Subcutaneous abdominal adipose tissue (tissue), 5 donors: Measurements from ENCODE around the gene ERC2.

ENCODE experiments used
- H3K27ac ChIP-seq: one replicate; pipeline ENCODE4 v1.7.0; 2013; ENCODE audit warnings: low read depth, mild to moderate bottlenecking, inconsistent platforms, low read length, moderate library complexity
- H3K27me3 ChIP-seq, 5 donors: one replicate each; pipeline ENCODE4 v1.7.0; 2013; ENCODE audit warnings: low read length in 5 of 5, inconsistent platforms in 1 of 5; ENCODE audit not compliant: control insufficient read depth in 5 of 5, insufficient read depth in 4 of 5
- H3K36me3 ChIP-seq, 5 donors: one replicate each; pipeline ENCODE4 v1.7.0; 2013; ENCODE audit warnings: low read length in 5 of 5; ENCODE audit not compliant: control insufficient read depth in 5 of 5, insufficient read depth in 5 of 5
- H3K4me1 ChIP-seq, 5 donors: one replicate each; pipeline ENCODE4 v1.7.0; 2013; ENCODE audit warnings: low read length in 5 of 5, mild to moderate bottlenecking in 3 of 5, moderate library complexity in 1 of 5; ENCODE audit not compliant: control insufficient read depth in 5 of 5, insufficient read depth in 5 of 5
- H3K4me3 ChIP-seq, 5 donors: one replicate each; pipeline ENCODE4 v1.7.0; 2013; ENCODE audit warnings: low read length in 5 of 5, low read depth in 1 of 5
- H3K9ac ChIP-seq, 5 donors: one replicate each; pipeline ENCODE4 v1.7.0; 2013; ENCODE audit warnings: low read length in 5 of 5, mild to moderate bottlenecking in 4 of 5, moderate library complexity in 3 of 5
- H3K9me3 ChIP-seq, 5 donors: one replicate each; pipeline ENCODE4 v1.7.0; 2013; ENCODE audit warnings: low read length in 5 of 5; ENCODE audit not compliant: control insufficient read depth in 5 of 5
- donor health status: healthy.
- donor health status: healthy.
- donor health status: healthy.
- donor health status: healthy.
- donor health status: healthy.

The ERC2 gene

DNA sequence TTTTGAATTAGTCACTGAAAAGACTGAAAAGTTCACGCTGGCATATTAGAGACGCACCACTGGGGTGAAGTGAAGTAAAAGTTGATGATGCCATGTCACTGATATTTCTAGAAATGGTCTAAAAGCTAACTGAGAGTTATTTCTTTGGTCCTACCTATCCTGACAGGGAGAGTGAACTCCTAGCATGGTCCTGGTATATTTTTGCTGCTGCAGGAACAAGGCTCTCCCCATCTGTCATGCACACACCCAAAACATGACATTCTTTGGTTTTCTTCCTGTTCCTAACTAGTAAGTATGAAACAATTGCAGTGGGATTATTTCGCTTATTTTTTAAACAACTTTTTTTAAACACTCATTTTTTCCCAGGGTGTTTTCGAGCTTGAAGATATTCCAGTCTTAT lies 466.7 kb downstream of the ERC2 start:
- Histone ChIP-seq H3K27me3 (no peaks in the 10 kb centered on the region), H3K4me1 (peaks cover 0 to 12% (median 3%) of the 10 kb centered on the region in 5 donors), H3K4me3 (no peak overlapping the region), H3K36me3 (no peaks in the 10 kb centered on the region), H3K9me3 (no peaks in the 10 kb centered on the region), H3K9ac (no peak overlapping the region), H3K27ac (no peak overlapping the region)

DNA sequence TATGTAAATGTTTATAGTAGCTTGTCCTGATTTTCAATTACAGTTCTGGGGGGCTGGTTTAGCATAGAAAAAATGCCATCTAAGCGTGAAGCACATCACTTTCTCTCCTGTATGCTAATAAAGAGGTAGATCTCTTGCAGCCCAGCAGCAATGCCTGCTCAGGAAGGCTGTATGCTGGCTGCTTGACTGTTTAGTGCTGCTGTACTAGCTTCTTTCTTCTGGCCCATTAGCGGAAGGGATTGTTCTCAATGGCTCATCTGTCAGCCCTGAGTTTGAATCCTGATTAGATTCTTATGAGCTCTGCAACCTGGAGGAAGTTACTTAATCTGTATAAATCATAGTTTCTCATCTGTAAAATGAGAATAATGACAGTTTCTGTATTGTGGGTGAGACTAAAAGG lies 478.9 kb downstream of the ERC2 start:
- Histone ChIP-seq H3K27ac (no peak overlapping the region), H3K4me1 (no peaks in the 10 kb centered on the region), H3K27me3 (no peaks in the 10 kb centered on the region)

GRCh38 chr3:55988905-55989304 lies 479.4 kb downstream of the ERC2 start:
- no peaks in the 10 kb centered on the region for H3K27me3 ChIP-seq
- H3K4me1 ChIP-seq = no peaks in the 10 kb centered on the region
- no peak overlapping the region for H3K27ac ChIP-seq
- H3K9me3 ChIP-seq = no peaks in the 10 kb centered on the region
- H3K4me3 ChIP-seq = no peak overlapping the region
- no peaks in the 10 kb centered on the region for H3K36me3 ChIP-seq
- no peak overlapping the region for H3K9ac ChIP-seq

More for the DNA sequence above, 478.9 kb downstream of the ERC2 start:
- no peaks in the 10 kb centered on the region for H3K36me3 ChIP-seq
- no peak overlapping the region for H3K9ac ChIP-seq
- no peak overlapping the region for H3K4me3 ChIP-seq
- no peaks in the 10 kb centered on the region for H3K9me3 ChIP-seq

DNA sequence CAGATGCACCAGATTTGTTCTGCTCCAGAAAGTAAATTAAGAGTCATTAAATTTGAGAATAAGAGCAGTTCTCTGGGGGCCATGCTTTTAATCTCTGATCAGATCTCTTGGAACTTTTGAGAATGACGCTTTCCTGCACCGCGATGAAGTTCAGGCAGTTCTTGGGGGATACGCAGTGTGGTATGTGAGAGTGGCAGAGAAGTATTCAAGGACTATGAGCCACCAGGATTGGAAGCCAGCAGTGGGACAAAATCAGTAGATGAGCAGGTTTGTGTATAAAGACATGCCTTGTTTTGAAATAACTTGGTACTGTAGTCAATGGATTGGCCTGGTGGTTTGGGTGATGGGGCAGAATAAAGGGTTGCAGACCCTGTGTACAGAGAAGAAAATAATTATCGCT lies 483.6 kb downstream of the ERC2 start:
- no peak overlapping the region for H3K27ac ChIP-seq
- no peaks in the 10 kb centered on the region for H3K27me3 ChIP-seq
- no peaks in the 10 kb centered on the region for H3K4me1 ChIP-seq
- no peak overlapping the region for H3K4me3 ChIP-seq
- no peaks in the 10 kb centered on the region for H3K36me3 ChIP-seq
- H3K9ac ChIP-seq = no peak overlapping the region
- H3K9me3 ChIP-seq = no peaks in the 10 kb centered on the region

- no peak overlapping the region for H3K9ac ChIP-seq
- H3K9me3 ChIP-seq = no peaks in the 10 kb centered on the region
- H3K4me3 ChIP-seq = no peak overlapping the region
- H3K36me3 ChIP-seq = no peaks in the 10 kb centered on the region
- no peak overlapping the region for H3K27ac ChIP-seq
- no peaks in the 10 kb centered on the region for H3K27me3 ChIP-seq
- no peaks in the 10 kb centered on the region for H3K4me1 ChIP-seq
Measured at GRCh38 chr3:55978953-55979352, 489.3 kb downstream of the ERC2 start.

DNA sequence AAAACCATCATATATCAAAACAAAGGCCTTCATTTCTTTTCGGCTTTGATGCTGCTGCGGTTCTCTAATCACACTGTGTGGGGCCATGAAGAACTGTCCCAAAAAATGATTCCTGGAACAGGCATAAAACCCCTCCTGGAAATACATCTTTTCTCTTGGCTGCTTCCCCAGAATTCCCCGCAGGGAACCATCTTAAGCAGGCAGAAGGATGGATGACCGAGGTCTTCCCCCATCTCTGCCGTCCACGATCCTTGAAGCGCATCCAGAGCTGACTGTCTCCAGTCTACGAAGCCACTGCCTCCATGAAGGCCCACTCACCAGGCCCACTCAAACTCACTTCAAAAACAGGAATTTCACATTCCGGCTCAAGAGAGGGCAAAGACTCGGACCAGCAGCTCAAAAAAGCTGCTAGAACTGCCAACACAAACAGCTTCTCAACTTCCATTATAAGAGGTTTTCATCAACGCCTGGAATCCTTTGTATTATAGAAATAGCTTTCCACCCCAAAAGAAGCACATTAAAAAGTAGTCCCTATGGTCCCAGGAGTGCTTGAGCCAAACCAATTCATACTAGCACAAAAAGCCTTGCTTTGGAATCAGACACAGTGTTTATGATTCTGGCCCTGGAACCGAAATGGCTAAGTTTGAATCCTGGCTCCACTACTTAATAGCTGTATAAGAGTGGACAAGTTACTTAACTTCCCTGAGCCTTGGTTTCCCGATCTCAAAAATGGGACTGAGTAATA lies 493.7 kb downstream of the ERC2 start:
- H3K9me3 ChIP-seq = no peaks in the 10 kb centered on the region
- H3K36me3 ChIP-seq = no peaks in the 10 kb centered on the region
- no peaks in the 10 kb centered on the region for H3K27me3 ChIP-seq
- H3K4me1 ChIP-seq = no peaks in the 10 kb centered on the region
- no peak overlapping the region for H3K4me3 ChIP-seq
- H3K27ac ChIP-seq = no peak overlapping the region
- no peak overlapping the region for H3K9ac ChIP-seq

GRCh38 chr3:55969634-55970033 lies 498.6 kb downstream of the ERC2 start:
- Histone ChIP-seq H3K36me3 (no peaks in the 10 kb centered on the region), H3K9ac (no peak overlapping the region), H3K27ac (no peak overlapping the region), H3K27me3 (no peaks in the 10 kb centered on the region), H3K4me1 (no peaks in the 10 kb centered on the region), H3K4me3 (no peak overlapping the region), H3K9me3 (no peaks in the 10 kb centered on the region)

DNA sequence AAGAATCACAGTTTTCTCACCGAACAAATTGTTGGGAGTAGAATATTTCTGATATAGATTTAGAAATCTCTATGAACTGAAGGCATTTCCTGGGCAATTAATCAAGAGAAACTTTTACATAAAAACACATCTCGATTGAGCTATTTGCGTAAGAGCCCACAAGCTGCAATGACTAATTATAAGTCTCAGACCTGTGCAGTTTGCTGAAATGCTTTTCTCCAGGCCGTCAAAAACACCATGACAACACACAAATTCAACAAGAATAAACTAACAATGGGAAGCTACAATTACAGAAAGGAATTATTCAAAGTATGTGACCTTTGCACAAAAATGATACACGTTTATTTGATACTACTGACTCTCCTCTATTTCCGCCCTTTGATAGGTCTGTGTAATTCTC lies 499.9 kb downstream of the ERC2 start:
- H3K9me3 ChIP-seq = no peaks in the 10 kb centered on the region
- H3K4me3 ChIP-seq = no peak overlapping the region
- H3K27me3 ChIP-seq = no peaks in the 10 kb centered on the region
- no peaks in the 10 kb centered on the region for H3K4me1 ChIP-seq
- no peak overlapping the region for H3K27ac ChIP-seq
- no peaks in the 10 kb centered on the region for H3K36me3 ChIP-seq
- no peak overlapping the region for H3K9ac ChIP-seq

GRCh38 chr3:55966566-55966965 lies 501.7 kb downstream of the ERC2 start:
- H3K9ac ChIP-seq = no peak overlapping the region
- no peaks in the 10 kb centered on the region for H3K9me3 ChIP-seq
- H3K27ac ChIP-seq = no peak overlapping the region
- no peaks in the 10 kb centered on the region for H3K4me1 ChIP-seq
- H3K27me3 ChIP-seq = no peaks in the 10 kb centered on the region
- no peak overlapping the region for H3K4me3 ChIP-seq
- H3K36me3 ChIP-seq = no peaks in the 10 kb centered on the region

- no peak overlapping the region for H3K9ac ChIP-seq
- no peaks in the 10 kb centered on the region for H3K4me1 ChIP-seq
- no peaks in the 10 kb centered on the region for H3K36me3 ChIP-seq
- no peak overlapping the region for H3K4me3 ChIP-seq
- H3K27ac ChIP-seq = no peak overlapping the region
- no peaks in the 10 kb centered on the region for H3K9me3 ChIP-seq
- no peaks in the 10 kb centered on the region for H3K27me3 ChIP-seq
Measured at GRCh38 chr3:55965776-55966175, 502.5 kb downstream of the ERC2 start.
